ENCODE measurements around the gene L1CAM.
A peak's percentile ranks its signal among the peaks of the same experiment; 100 is the strongest.

Gene L1CAM

DNA sequence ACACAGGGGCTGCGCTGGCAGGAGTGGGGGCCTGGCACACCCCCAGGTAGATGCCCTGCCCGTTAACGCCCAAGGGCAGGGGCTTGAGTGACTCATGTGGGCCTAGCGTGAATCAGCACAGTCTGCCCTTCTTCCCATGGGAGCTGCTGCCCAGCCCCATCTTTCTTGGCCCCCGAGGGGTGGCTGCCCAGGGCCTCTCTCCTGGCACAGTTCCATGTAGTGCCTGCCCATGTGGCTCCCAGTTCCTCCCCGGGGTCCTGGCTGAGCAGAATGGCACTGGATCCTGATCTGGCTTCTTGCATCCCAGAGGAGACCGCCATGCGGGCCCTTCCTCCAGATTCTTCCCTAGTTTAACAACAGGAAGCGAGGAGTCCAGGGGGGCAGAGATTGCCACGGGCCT, 16.4 kb upstream of the L1CAM start:
- no peaks in the 10 kb centered on the region for H3K79me2 ChIP-seq (ENCODE audit: low read length)
- peak overlapping the region; percentile 8; the same call in 1 of the 2 replicates for H3K27ac ChIP-seq (ENCODE audit: low read length)
- H3K4me1 ChIP-seq (ENCODE audit: low read length) = peaks cover 47% of the 10 kb centered on the region
- H4K20me1 ChIP-seq (ENCODE audit: insufficient read depth, low read length) = no peaks in the 10 kb centered on the region
- H3K4me2 ChIP-seq (ENCODE audit: low read length) = peak overlapping the region; percentile 93; the same call in 1 of the 2 replicates
- H3K4me3 ChIP-seq (ENCODE audit: low read length) = no peak overlapping the region
- H3K9ac ChIP-seq (ENCODE audit: low read length) = peak overlapping the region; percentile 21; the same call in 1 of the 2 replicates
- TF ChIP-seq CTCF (IDR thresholded peaks at IDR 0.05; ENCODE audit: low read depth, low read length) (no peak), EZH2phosphoT487 (IDR thresholded peaks at IDR 0.05; ENCODE audit: low read depth) (no peak)
- 0 out of 2 replicates have a peak overlapping the region, but pooled peaks have one; percentile 22 for H2AFZ ChIP-seq (ENCODE audit: low read depth, low read length)
- H3K27me3 ChIP-seq (ENCODE audit: low read depth, low read length) = no peaks in the 10 kb centered on the region
- no peaks in the 10 kb centered on the region for H3K36me3 ChIP-seq (replicated peaks; ENCODE audit: low read depth, low read length)
- no peaks in the 10 kb centered on the region for H3K9me3 ChIP-seq (ENCODE audit: insufficient read depth, low read length)

GRCh38 chrX:153901753-153902140, 15.8 kb upstream of the L1CAM start:
- Histone ChIP-seq H3K4me1 (ENCODE audit: low read length) (peaks cover 47% of the 10 kb centered on the region), H2AFZ (ENCODE audit: low read depth, low read length) (no peak overlapping the region), H3K27ac (ENCODE audit: low read length) (peak overlapping the region; percentile 90), H3K4me2 (ENCODE audit: low read length) (peak overlapping the region; percentile 93), H4K20me1 (ENCODE audit: insufficient read depth, low read length) (no peaks in the 10 kb centered on the region), H3K9me3 (ENCODE audit: insufficient read depth, low read length) (no peaks in the 10 kb centered on the region), H3K4me3 (ENCODE audit: low read length) (peak overlapping the region; percentile 69), H3K36me3 (replicated peaks; ENCODE audit: low read depth, low read length) (no peaks in the 10 kb centered on the region), H3K27me3 (ENCODE audit: low read depth, low read length) (no peaks in the 10 kb centered on the region), H3K9ac (ENCODE audit: low read length) (peak overlapping the region; percentile 75; the same call in 1 of the 2 replicates), H3K79me2 (ENCODE audit: low read length) (no peaks in the 10 kb centered on the region)
- TF ChIP-seq EZH2phosphoT487 (IDR thresholded peaks at IDR 0.05; ENCODE audit: low read depth) (no peak), CTCF (IDR thresholded peaks at IDR 0.05; ENCODE audit: low read depth, low read length) (no peak)

DNA sequence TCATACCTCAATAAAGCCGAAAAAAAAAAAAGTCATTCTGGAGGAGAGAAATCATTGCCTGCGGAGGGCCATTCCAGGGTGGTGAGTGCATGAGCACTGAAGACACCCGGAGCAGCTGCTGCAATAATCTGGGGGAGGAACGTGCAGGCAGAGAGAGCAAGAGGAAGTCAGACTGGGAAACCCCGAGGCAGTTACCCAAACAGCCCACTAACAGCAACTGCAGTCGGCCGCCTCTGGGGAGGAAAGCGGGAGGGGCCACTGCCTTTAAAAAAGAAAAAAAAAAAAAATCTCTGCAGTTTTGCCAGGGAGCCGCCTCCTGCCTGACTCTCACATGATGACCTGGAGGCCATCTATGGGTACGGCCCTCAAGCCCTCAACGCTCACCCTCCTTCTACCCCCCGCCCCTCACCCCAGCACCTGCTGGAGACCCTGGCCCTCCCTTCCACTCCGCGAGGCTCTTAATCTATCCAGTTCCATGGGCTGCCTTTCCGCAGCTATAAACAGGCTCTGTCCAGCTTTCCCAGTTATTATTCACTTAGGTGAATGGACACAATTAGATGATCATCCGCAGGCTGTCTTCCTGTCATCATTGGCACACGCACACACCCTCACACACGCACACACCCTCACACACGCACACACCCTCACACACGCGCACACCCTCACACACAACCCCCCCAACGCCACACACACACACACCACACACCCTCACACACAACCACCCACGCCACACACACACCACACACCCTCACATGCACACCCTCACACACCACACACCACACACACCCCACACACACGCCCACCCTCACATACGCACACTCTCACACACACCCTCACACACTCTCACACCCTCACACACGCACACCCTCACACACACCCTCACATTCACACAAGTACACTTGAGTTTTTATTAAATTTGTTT, 15.1 kb upstream of the L1CAM start:
- no peak for TF ChIP-seq CTCF (IDR thresholded peaks at IDR 0.05; ENCODE audit: low read depth, low read length)
- no peak for TF ChIP-seq EZH2phosphoT487 (IDR thresholded peaks at IDR 0.05; ENCODE audit: low read depth)
- Histone ChIP-seq H3K79me2 (ENCODE audit: low read length) (no peaks in the 10 kb centered on the region), H3K4me1 (ENCODE audit: low read length) (peaks cover 53% of the 10 kb centered on the region), H3K9me3 (ENCODE audit: insufficient read depth, low read length) (no peaks in the 10 kb centered on the region), H3K4me2 (ENCODE audit: low read length) (peak overlapping the region; percentile 93), H3K36me3 (replicated peaks; ENCODE audit: low read depth, low read length) (no peaks in the 10 kb centered on the region), H2AFZ (ENCODE audit: low read depth, low read length) (no peak overlapping the region), H3K27ac (ENCODE audit: low read length) (peak overlapping the region; percentile 90), H3K4me3 (ENCODE audit: low read length) (peak overlapping the region; percentile 69), H4K20me1 (ENCODE audit: insufficient read depth, low read length) (no peaks in the 10 kb centered on the region), H3K27me3 (ENCODE audit: low read depth, low read length) (no peaks in the 10 kb centered on the region), H3K9ac (ENCODE audit: low read length) (peak overlapping the region; percentile 75)

- Histone ChIP-seq H4K20me1 (ENCODE audit: insufficient read depth, low read length) (no peaks in the 10 kb centered on the region), H2AFZ (ENCODE audit: low read depth, low read length) (no peak overlapping the region), H3K4me2 (ENCODE audit: low read length) (no peak overlapping the region), H3K4me3 (ENCODE audit: low read length) (no peak overlapping the region), H3K27ac (ENCODE audit: low read length) (no peak overlapping the region), H3K9ac (ENCODE audit: low read length) (no peak overlapping the region), H3K9me3 (ENCODE audit: insufficient read depth, low read length) (no peaks in the 10 kb centered on the region), H3K79me2 (ENCODE audit: low read length) (no peaks in the 10 kb centered on the region), H3K36me3 (replicated peaks; ENCODE audit: low read depth, low read length) (no peaks in the 10 kb centered on the region), H3K27me3 (ENCODE audit: low read depth, low read length) (no peaks in the 10 kb centered on the region), H3K4me1 (ENCODE audit: low read length) (peaks cover 35% of the 10 kb centered on the region)
- no peak for TF ChIP-seq CTCF (IDR thresholded peaks at IDR 0.05; ENCODE audit: low read depth, low read length)
- no peak for TF ChIP-seq EZH2phosphoT487 (IDR thresholded peaks at IDR 0.05; ENCODE audit: low read depth)
These were observed 11.9 kb upstream of the L1CAM start for GRCh38 chrX:153897899-153898298.
